H1 (cell line): ENCODE data around the gene SLC24A1. TPM values are rescaled to one million over a fixed set of nuclear protein-coding genes. Genes with fewer than 3 reads are reported as not detected.

Experiments
- NANOG ChIP-seq: IDR thresholded peaks from 2 replicates; pipeline ENCODE4 v1.6.1; 2011; ENCODE audit warnings: low read length, low read depth, mild to moderate bottlenecking, inconsistent platforms; ENCODE audit not compliant: insufficient read depth, poor library complexity, severe bottlenecking
- polyA plus RNA-seq, 7 experiments: library from polyadenylated mRNA; depleted of rRNA in 3 of 7; stranded (reverse) in 5 of 7; unstranded in 2 of 7; fragments of >200 nt in 5 of 7; fragments of 200-250 nt in 2 of 7; gene quantifications; 1 replicate in 5 of 7; 2 replicates in 1 of 7; 4 replicates in 1 of 7; pipeline versions ENCODE4 v1.2.1 to v1.2.3, GENCODE V29; 2011 to 2013; ENCODE audit warnings: missing spikeins in 2 of 7, mixed read lengths in 2 of 7
- total RNA-seq: library from RNA; stranded (reverse); fragmentation: NEBNext Ultra II Directional; extraction: Animal tissue kit (Norgen Biotek cat#: 25700); gene quantifications from 2 replicates; pipeline ENCODE4 v1.2.1, GENCODE V29; 2021

SLC24A1 gene
- total and polyA plus RNA-seq, 2 of the 8 experiments (the other 6 are each of a cell fraction or from before 2014, with no cell fraction given) = 4.9 to 6.6 TPM

DNA sequence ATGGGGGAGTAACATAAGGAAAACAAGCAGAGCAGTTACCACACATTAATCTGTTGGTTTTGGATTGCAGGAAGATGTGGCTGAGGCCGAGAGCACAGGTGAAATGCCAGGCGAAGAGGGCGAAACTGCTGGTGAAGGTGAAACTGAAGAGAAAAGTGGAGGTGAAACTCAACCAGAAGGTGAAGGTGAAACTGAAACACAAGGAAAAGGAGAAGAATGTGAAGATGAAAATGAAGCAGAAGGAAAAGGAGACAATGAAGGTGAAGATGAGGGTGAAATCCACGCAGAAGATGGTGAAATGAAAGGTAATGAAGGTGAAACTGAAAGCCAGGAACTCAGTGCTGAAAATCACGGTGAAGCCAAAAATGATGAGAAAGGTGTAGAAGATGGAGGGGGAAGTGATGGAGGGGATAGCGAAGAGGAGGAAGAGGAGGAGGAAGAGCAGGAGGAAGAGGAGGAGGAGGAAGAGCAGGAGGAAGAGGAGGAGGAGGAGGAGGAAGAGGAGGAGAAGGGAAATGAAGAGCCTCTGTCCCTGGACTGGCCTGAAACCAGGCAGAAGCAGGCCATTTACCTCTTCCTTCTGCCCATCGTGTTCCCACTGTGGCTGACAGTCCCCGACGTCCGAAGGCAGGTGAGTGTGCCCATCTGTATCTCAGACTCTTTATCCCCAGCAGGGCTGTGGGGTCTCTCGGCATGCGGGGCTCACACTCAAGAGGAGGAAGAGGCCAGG lies 28.7 kb downstream of the SLC24A1 start (continued):
- TF ChIP-seq NANOG = no peak
